HPDE6-E6E7 (cell line): Measurements from ENCODE around the gene PDP2.

Source experiments
- DNase-seq: peaks from one replicate; pipeline ENCODE4 v3.0.0; 2011; ENCODE audit warnings: missing footprints; ENCODE audit errors: extremely low spot score

The PDP2 gene

GRCh38 chr16:66903544-66904427 lies 23.5 kb downstream of the PDP2 start:
- DNase-seq, result no peak

GRCh38 chr16:66904428-66904845 lies 24.1 kb downstream of the PDP2 start:
- no peak for DNase-seq

GRCh38 chr16:66904846-66905632 lies 24.7 kb downstream of the PDP2 start:
- DNase-seq, result no peak

- peak; percentile 69 for DNase-seq
Observed at GRCh38 chr16:66905633-66906539, 25.6 kb downstream of the PDP2 start.

- DNase-seq, result no peak
Observed at GRCh38 chr16:66906916-66907836, 26.9 kb downstream of the PDP2 start.

- DNase-seq, result no peak
Observed at GRCh38 chr16:66908116-66908515, 27.8 kb downstream of the PDP2 start.

- no peak for DNase-seq
Observed at GRCh38 chr16:66908762-66909559, 28.6 kb downstream of the PDP2 start.

GRCh38 chr16:66910175-66910940 lies 30.0 kb downstream of the PDP2 start:
- DNase-seq, result no peak

GRCh38 chr16:66911112-66911511 lies 30.8 kb downstream of the PDP2 start:
- DNase-seq, result peak; percentile 79

GRCh38 chr16:66911801-66912200 lies 31.5 kb downstream of the PDP2 start:
- no peak for DNase-seq

- no peak for DNase-seq
Observed at GRCh38 chr16:66913081-66913480, 32.8 kb downstream of the PDP2 start.

- DNase-seq, result no peak
Observed at GRCh38 chr16:66913711-66914110, 33.4 kb downstream of the PDP2 start.

- DNase-seq, result no peak
Observed at GRCh38 chr16:66914541-66914940, 34.2 kb downstream of the PDP2 start.

GRCh38 chr16:66915041-66915440 lies 34.7 kb downstream of the PDP2 start:
- no peak for DNase-seq

GRCh38 chr16:66916518-66916917 lies 36.2 kb downstream of the PDP2 start:
- no peak for DNase-seq

- no peak for DNase-seq
Observed at GRCh38 chr16:66917741-66918140, 37.4 kb downstream of the PDP2 start.

- no peak for DNase-seq
Observed at GRCh38 chr16:66918355-66918754, 38.0 kb downstream of the PDP2 start.

GRCh38 chr16:66918803-66919568 lies 38.7 kb downstream of the PDP2 start, which contains the start of gene CDH16:
Gene CDH16, minus strand, starts transcription at chr16:66918885. Its CDS starts 820 bp downstream, at chr16:66918065.
- no peak for DNase-seq
